Hematopoietic multipotent progenitor cell (in vitro differentiated cells): ENCODE measurements around the gene SPOCK1. TPM values are rescaled to one million over a fixed set of nuclear protein-coding genes. Genes with fewer than 3 reads are reported as not detected.

Experiments used
- DNase-seq, 3 donors: peaks; one replicate each; pipeline ENCODE4 v3.0.0-alpha.2; 2011 to 2015; ENCODE audit warnings: low read depth in 2 of 3, low spot score in 2 of 3
- total RNA-seq: library from RNA; depleted of rRNA; stranded (reverse); fragments of >200 nt; gene quantifications from one replicate; pipeline ENCODE4 v1.2.3, GENCODE V29; 2012

SPOCK1 gene
- total RNA-seq, 1 donor = under 0.01 TPM

DNA sequence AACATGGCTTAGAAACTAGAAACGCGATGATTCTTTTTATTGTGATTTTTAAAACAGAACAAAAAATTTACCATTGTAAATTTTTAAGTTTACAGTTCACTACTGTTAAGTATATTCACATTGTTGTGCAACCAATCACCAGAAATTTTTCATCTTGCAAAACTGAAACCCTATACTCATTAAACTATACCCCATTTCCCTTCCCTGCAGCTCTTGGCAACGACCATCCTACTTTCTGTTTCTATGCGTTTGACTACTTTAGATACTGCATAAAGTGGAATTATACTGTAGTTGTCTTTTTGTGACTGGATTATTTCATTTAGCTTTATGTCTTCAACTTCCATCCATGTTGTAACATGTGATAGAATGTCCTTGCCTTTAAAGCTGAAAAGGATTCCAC, 52.5 kb downstream of the SPOCK1 start:
- DNase-seq = no peak

DNA sequence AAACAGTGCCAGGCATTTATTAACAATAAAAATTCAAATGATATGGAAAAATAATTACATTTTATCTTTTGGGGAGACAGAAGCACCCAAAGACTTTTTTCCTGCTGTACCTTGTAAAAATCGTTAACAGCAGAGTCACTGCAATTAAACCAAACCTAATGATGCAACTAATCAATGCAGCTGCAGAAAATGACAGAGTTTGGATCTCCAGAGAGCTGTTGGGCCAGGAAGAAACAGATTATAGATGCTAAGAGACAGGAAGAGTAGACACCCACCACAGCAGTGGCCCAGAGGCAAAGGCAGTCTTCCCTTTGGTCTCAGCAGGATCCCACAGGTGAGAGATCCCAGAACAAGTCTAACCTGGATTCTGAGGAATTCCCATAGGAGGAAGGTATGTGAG, 53.0 kb downstream of the SPOCK1 start:
- DNase-seq = no peak

DNA sequence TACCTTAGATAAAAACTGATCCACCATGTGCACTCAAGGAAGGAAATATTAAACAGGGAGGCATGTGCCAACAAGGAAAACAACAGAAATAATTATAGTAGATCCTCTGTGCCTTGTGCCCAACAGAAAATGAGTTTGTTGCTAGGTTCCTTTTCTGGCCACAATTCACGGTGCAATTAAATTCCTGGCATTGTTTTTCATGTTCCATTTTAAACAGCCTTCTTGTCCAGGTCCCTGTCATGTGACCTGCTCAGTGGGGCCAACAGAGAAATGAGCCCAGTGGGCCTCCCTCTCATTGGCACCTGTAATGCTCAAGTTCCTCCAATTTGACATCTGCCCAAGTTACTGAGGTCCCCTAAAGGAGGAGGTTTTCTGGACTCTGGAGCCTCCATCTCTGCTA, 56.5 kb downstream of the SPOCK1 start:
- DNase-seq = no peak

DNA sequence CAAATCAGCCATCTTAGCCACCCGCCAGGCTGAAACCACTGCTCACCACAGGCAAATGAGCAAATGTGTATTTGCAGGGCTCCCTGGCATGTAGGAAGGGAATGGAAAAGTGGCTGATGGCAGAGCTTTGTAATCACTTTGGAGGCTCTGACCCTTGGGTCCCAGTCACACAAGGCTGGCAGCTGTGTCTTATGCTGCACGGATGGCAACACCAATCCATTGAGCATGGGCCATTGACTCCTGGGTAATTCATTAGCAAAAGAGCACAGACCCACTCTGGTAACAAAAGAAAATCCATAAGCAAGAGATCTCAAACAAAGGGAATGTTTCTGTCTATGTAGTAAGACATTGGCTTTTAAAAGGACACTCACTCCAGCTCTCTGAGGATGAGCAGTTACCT, 57.6 kb downstream of the SPOCK1 start:
- DNase-seq = no peak

DNA sequence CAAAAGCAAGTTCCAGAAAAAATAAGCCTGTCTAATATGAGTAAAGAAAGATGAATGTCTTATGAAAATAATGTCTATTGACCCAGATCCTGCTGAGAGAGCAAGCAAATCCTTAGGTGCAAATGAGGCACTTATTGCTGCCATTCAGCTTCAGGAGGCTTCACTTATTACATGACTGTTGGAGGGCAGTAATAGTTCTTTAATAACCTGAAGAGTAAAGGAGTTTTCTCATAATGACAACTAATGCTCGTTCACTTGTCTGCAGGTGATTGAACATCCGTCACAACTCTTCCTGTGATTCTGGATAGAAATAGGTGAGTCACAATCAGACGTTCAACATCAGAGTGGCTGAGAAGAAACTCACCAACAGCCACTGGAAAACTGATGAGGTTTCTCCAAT, 58.3 kb downstream of the SPOCK1 start:
- DNase-seq = no peak

DNA sequence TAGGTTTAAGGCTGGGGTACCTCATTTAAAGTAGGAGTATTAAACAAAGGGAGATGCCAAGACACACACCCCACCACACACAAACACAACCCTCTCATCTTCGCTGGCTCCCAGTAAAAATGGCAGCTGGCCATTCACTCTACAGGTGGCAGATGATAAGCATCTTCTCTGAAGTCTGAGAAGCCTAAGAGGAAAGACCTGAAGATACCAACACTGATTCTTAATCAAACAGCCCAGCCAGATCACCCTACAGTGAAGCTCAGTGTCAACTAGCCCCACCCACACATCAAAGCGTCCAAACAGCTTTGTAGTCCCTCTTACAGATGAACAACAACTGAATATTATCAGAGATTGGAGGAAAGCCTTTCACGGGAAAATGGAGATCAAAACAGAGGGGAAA, 59.5 kb downstream of the SPOCK1 start:
- no peak for DNase-seq

DNA sequence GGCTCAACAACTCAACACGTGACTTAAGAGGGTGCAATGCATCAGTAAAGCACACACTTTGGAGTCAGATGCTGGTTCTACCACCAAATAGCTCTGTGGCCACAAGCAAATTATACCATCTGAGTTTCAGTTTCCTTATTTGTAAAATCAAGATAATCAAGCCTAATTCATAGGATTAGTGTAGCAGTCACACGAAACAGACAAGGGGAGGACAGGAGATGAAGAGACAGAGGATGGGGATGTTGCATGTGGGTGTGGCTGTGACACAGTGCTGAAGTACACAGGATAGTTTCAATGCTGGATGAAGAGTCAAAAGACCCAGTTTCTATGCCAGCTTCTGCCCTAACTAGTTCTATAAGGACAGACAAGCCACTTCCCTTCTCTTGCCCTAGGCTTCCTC, 60.2 kb downstream of the SPOCK1 start:
- DNase-seq = no peak

DNA sequence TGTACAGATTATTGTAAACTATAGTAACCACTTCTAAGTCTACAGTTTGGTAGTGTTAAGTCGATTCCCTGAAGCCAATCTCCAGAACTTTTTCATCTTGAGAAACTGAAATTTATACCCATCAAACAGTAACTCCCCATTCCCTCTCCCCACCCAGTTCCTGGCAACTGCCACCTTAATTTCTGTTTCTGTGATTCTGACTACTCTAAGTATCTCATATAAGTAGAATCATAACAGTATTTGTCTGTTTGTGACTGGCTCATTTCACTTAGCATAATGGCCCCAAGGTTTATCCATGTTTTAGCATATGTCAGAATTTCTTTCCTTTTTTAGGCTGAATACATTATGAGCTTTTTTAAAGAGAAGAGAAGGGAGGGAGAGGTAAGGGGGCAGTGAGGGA, 61.4 kb downstream of the SPOCK1 start:
- no peak for DNase-seq

DNA sequence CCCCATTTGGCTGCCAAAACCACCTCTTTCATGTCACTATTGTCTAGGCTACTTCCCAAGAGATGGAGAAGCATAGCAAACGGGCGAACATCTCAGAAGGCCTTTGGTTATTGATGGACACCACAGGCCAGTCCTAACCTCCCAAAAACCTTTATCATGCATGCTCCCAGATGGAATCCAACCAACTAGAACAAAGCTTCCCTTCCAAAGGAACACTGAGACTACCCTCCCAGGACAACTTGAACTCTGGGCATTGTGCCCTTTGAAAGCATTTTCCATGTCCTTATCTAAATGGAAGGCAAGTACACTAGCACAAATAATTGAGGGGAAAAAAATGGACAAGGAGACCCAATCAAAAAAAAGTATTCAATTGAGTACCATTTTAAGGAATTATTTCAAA, 65.6 kb downstream of the SPOCK1 start:
- DNase-seq = no peak

DNA sequence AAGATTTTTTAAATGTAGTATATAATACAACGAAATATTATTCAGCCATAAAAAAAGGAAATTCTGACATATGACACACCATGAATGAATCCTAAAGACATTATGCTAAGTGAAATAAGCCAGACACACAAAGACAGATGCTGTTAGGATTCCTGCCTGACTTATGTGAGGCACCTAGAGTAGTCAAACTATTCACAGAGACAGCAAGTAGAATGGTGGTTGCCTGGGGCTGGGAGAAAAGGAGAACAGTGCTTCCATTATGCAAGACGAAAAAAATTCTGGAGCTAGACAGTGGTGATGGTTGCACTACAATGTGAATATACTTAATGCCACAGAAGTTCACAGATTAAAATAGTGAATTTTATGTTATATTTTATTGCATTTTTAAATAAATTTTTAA, 66.8 kb downstream of the SPOCK1 start:
- no peak for DNase-seq

DNA sequence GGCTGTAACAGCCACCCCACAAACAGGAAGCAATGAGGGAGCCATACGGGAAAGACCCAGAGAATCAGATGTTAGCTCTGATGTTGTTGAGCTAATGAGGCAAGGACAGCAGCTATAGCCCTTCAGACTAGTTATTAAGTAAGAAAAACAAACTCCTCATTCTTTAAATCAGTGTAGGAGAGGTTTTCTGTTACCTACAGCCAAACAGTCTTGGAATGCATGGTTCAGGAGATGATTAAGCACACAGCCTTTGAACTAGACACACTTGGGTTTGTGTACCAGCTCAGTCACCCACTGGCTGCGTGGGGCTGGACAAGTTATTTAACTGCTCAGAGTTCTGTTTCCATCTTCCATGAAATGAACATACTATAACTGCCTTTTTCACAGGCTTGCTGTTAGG, 68.1 kb downstream of the SPOCK1 start:
- no peak for DNase-seq

DNA sequence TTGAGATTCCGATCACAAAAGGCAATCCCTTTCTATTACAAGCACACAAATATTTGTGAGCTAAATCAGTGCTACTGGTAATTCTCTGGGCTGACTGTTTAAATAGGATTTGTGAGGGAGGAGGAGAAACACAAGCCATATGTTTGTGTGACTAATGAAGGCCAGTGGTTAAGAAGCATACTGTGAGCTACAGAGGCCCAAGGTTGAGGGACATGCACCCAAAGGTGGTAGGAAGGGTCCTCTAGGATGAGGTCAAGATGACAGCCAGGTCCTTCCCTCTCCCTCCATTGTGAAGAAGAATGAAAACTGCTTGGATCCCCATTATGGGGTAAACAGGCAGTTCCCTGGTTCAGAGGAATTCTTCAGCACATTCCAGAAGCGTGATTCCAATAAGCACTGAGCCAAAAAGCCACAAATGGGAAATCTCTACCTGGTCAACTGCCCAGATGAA, 83.9 kb downstream of the SPOCK1 start:
- no peak for DNase-seq

DNA sequence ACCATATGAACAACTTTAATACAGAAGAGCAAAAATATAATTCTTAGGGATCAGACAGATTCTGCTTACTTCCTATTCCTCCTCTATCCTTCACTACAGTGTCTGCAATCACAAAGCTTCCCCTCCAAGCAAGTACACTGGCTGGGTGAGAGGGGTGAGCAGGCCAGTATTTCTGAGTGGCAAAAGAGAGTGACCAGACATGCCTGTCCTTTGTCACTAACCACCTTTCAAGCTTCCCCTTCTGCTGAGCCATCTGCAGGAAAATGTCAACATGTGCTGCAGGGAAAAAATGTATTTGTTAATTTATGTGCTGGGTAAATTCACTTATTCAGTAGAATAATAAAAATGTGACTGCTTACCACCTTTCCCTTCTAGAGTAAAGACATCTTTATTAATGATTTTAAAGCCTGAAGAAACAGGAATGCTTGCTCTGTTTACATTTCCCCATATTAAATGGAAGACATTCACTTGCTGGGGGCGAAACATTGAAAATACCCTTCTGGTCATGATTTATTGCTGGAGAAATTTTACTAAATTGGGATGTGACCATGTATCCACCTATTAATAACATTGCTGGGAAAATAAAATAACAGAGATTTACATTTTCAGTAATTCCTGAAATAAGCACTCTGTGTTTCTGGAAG, 84.9 kb downstream of the SPOCK1 start:
- no peak for DNase-seq

DNA sequence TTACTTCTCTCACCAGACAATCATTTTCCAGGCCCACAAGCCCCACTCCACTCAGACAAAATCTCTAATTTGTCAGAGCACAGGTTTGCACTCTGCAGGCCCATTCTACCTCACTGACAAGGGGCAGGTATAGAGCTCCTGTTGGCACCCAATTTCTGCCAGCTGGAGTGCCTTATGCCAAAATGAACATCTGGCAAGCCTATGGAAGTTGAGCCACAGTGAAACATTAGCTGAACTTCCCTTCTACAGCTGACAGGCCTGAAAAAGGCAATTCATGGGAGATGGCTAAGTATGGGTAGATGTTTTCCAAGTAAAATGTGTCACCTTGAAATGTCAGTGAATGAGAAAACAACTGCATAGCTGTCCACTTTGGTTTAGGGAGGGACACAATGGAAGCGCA, 87.0 kb downstream of the SPOCK1 start:
- no peak for DNase-seq

DNA sequence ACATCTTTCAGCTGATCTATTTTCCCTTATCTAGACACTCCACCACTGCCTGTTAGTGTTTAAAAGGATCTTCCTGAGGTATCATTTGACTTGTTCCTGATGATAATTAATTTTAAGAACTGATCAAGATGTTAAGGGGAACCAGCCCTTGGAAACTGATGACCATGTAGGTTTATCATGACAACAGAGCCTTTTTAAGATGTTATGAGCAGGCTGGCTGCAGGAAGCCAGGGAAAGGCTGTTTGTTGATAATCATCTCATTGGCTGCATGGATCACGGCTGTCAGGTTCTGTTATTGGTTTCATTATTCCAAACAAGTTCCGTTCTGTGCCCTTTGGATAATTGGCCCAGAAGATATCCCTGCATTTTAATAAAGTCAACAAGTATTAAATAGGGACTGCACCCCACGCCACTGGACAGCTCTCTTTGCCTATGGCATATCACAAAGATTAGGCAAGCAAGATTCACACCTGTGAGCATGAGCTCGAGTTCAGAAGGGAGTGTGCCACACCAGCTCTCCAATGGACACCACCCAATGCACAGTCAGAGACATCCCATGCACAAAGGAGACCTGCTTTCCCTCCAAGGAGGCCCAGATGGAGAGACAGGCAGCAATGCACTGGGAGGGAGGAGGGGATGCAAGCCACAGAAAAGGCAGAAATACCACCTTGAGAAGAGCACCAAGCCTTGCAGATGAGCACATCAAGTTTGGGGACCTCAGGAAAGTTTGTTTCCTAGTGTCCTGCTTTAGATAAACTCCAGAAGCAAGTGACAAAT, 88.7 kb downstream of the SPOCK1 start:
- DNase-seq = no peak

DNA sequence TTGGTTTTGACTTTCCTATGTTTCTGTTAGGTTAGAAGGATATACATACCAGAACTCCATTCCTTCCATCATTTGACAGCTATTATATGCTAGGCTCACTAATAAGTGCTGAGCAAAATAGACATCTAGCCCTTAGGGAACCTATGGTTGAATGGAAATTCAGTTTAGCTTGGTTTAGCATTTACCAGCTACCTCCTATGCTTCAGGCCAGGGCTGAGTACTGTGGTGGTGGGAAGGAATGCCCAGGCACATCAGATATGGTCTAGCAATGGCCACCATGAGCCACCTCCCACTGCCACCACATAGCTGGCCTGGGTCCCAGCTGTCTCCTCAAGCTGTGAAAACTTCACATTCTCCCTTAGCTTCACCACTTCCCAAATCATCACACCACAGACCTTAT, 89.4 kb downstream of the SPOCK1 start:
- DNase-seq = no peak

DNA sequence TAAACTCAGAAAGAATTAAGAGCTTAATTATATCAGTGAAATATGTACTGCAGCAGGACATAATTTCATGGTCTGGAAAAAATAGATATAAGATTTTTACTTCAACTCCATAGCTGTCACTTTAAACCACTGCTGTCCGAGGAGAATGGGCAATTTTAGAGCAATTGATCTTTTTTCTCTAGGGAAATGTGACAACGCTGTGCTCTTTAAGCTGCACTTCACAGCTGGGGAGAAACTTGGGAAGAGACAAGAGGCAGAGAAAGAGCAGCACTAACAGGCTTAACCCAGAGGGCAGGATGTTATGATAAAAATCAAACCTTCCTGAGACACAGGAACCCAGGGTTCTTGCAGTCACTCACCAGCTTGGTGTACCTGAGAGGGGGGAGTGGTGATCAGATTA, 92.0 kb downstream of the SPOCK1 start:
- DNase-seq = no peak

DNA sequence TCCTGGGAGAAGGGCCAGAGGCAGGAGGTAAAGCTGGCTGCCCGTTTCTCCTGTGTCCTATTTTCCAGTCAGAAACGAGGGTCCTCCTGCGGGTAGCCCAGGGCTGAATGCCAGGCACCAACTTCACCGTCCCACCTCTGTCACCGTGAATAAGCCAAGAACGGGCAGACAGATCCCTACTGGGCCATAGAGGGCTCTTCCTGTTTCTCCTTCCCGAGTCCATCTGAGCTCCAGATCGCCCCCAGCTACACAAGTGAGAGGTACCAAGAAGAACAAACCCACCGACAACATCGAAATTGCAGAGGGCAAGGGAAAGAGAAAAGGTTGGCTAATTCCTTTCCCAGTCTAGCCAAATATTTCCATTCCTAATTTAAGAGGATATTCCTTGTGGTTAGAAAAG, 93.7 kb downstream of the SPOCK1 start:
- DNase-seq = no peak

DNA sequence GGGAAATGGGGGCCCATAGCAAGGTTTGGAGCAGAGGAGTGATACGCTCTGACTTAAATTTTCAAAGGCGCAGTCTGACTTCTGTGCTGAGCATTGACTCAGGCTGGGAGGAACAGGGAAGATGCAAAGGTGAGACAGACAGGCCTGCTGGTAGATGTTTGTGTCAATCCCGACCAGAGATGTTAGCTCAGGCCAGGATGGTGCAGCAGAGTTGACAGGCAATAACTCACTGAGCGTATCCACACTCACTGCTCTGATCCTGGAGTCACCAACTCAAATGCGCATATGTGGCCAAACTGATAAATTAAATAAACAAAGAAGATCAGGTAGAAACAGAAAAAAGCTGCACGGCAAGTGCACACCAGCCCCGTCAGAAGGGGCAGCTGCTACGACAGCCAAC, 95.3 kb downstream of the SPOCK1 start:
- DNase-seq = no peak

DNA sequence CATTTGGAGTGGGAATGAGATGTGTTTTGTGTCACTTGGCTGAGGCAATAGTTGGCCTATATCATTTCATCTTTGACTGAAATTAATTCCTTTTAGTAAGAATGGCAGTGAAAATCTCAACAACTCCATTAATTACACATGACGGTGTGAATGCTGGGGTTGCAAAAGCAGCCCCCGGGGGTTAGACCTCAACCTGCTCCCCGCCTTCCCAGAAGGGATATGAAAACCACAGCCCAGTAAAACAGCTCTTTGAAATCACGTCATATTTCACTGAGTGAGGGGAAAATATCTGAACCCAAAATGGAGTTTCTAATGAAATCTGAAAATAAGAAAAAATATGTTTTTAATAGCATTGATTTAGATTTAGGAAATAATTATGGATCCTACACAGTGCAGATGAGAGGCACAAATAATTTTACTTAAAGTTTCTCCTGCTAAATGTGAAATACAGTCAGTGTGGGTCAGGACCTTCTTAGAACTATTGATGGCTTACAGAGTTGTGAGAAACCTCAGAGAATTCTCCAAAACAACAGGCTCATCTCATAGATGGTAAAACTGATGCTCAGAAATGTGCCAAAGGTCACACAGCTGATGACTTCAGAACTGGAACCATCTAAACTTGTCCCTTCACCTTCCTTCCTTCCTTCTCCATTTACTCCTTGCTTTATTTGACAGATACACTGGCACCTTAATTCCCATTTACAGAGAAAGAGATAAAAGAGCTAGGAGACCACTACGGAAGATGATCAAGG, 96.5 kb downstream of the SPOCK1 start:
- DNase-seq = no peak

DNA sequence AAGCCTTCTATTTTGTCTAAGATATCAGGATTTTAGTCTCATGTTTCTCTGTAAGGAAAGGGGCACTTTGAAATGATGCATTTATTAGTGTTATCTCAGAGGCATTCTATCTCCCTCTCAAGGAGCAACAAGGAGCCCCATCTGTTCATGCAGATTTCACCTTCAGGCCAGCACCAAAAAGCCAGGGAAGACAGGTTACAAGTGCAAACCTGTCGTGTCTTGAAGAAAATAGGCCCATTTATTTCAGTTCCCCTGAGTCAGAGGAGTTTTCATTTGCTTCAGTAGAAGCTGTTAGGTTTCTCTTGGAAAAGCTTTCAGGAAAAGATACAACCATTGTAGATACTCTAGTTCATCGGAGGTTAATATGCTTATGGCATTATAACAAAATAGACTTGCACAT, 97.2 kb downstream of the SPOCK1 start:
- no peak for DNase-seq

DNA sequence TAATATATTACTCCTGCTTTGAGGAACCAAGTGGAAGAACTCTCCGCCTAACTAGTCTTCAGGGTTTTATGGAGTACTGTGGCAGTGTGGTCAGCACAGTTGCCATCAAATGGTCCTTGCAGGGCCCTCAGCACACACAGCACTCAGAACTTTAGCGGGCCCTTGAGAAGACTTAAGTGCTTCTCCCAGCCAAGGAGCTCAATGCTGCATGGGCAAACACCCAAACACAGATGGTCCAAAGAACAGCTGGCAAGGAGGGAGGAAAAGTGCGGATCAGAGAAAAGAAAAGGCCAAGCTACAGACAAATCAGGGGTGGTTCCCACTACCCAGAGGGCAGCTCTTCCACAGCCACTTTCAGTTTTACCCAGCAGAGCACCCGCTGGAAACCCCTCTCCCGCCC, 98.6 kb downstream of the SPOCK1 start:
- no peak for DNase-seq
